ENCODE measurements around the gene LDLRAD4. TPM values are rescaled to one million over a fixed set of nuclear protein-coding genes. Genes with fewer than 3 reads are reported as not detected.

LDLRAD4 gene
- total RNA-seq, 1 experiment from 2014 or later = 204 TPM

GRCh38 chr18:13502585-13502984 is 284.0 kb downstream of the LDLRAD4 start:
- Histone ChIP-seq H3K9me2 (replicated peaks; ENCODE audit: insufficient read depth, low read length) (no peaks in the 10 kb centered on the region), H3K4me3 (ENCODE audit: low read length) (no peak overlapping the region), H3K27ac (ENCODE audit: low read length) (no peak overlapping the region), H3K36me3 (ENCODE audit: insufficient read depth, low read length) (no peaks in the 10 kb centered on the region), H3K9ac (ENCODE audit: low read length) (no peak overlapping the region), H3K27me3 (ENCODE audit: low read length) (no peaks in the 10 kb centered on the region), H2AFZ (ENCODE audit: low read length) (no peak overlapping the region), H3K4me1 (ENCODE audit: low read length) (peaks cover 11% of the 10 kb centered on the region), H3K9me3 (ENCODE audit: low read length) (peaks cover 4% of the 10 kb centered on the region; the same call in 1 of the 2 replicates), H3K4me2 (ENCODE audit: low read depth, low read length, poor library complexity, severe bottlenecking) (no peak overlapping the region), H3K79me2 (ENCODE audit: low read length) (no peaks in the 10 kb centered on the region), H4K20me1 (ENCODE audit: insufficient read depth, low read depth, low read length) (no peaks in the 10 kb centered on the region)
- DNase-seq = no peak

GRCh38 chr18:13503836-13504235 is 285.3 kb downstream of the LDLRAD4 start:
- peaks cover 4% of the 10 kb centered on the region; the same call in 1 of the 2 replicates for H3K9me3 ChIP-seq (ENCODE audit: low read length)
- H3K27ac ChIP-seq (ENCODE audit: low read length) = no peak overlapping the region
- DNase-seq = no peak
- no peaks in the 10 kb centered on the region for H3K36me3 ChIP-seq (ENCODE audit: insufficient read depth, low read length)
- no peaks in the 10 kb centered on the region for H4K20me1 ChIP-seq (ENCODE audit: insufficient read depth, low read depth, low read length)
- no peaks in the 10 kb centered on the region for H3K27me3 ChIP-seq (ENCODE audit: low read length)
- H3K9ac ChIP-seq (ENCODE audit: low read length) = no peak overlapping the region
- peaks cover 11% of the 10 kb centered on the region for H3K4me1 ChIP-seq (ENCODE audit: low read length)
- H3K4me3 ChIP-seq (ENCODE audit: low read length) = no peak overlapping the region
- H3K4me2 ChIP-seq (ENCODE audit: low read depth, low read length, poor library complexity, severe bottlenecking) = no peak overlapping the region
- H3K79me2 ChIP-seq (ENCODE audit: low read length) = no peaks in the 10 kb centered on the region
- no peaks in the 10 kb centered on the region for H3K9me2 ChIP-seq (replicated peaks; ENCODE audit: insufficient read depth, low read length)
- no peak overlapping the region for H2AFZ ChIP-seq (ENCODE audit: low read length)

GRCh38 chr18:13505780-13506345 is 287.3 kb downstream of the LDLRAD4 start:
- Histone ChIP-seq H3K4me3 (ENCODE audit: low read length) (no peak overlapping the region), H3K4me2 (ENCODE audit: low read depth, low read length, poor library complexity, severe bottlenecking) (no peak overlapping the region), H2AFZ (ENCODE audit: low read length) (no peak overlapping the region), H3K9ac (ENCODE audit: low read length) (no peak overlapping the region), H4K20me1 (ENCODE audit: insufficient read depth, low read depth, low read length) (no peaks in the 10 kb centered on the region), H3K4me1 (ENCODE audit: low read length) (peaks cover 11% of the 10 kb centered on the region), H3K27me3 (ENCODE audit: low read length) (no peaks in the 10 kb centered on the region), H3K79me2 (ENCODE audit: low read length) (no peaks in the 10 kb centered on the region), H3K36me3 (ENCODE audit: insufficient read depth, low read length) (no peaks in the 10 kb centered on the region), H3K27ac (ENCODE audit: low read length) (no peak overlapping the region), H3K9me3 (ENCODE audit: low read length) (no peaks in the 10 kb centered on the region), H3K9me2 (replicated peaks; ENCODE audit: insufficient read depth, low read length) (no peaks in the 10 kb centered on the region)
- DNase-seq = no peak

- Histone ChIP-seq H3K4me3 (ENCODE audit: low read length) (no peak overlapping the region), H3K9ac (ENCODE audit: low read length) (no peak overlapping the region), H3K9me2 (replicated peaks; ENCODE audit: insufficient read depth, low read length) (no peaks in the 10 kb centered on the region), H3K4me2 (ENCODE audit: low read depth, low read length, poor library complexity, severe bottlenecking) (no peak overlapping the region), H2AFZ (ENCODE audit: low read length) (no peak overlapping the region), H3K9me3 (ENCODE audit: low read length) (no peaks in the 10 kb centered on the region), H3K79me2 (ENCODE audit: low read length) (no peaks in the 10 kb centered on the region), H3K4me1 (ENCODE audit: low read length) (no peaks in the 10 kb centered on the region), H3K36me3 (ENCODE audit: insufficient read depth, low read length) (no peaks in the 10 kb centered on the region), H3K27me3 (ENCODE audit: low read length) (no peaks in the 10 kb centered on the region), H3K27ac (ENCODE audit: low read length) (no peak overlapping the region), H4K20me1 (ENCODE audit: insufficient read depth, low read depth, low read length) (no peaks in the 10 kb centered on the region)
- no peak for DNase-seq
Measured at GRCh38 chr18:13510594-13510993, 292.0 kb downstream of the LDLRAD4 start.

GRCh38 chr18:13511961-13512577 is 293.5 kb downstream of the LDLRAD4 start:
- Histone ChIP-seq H3K4me1 (ENCODE audit: low read length) (no peaks in the 10 kb centered on the region), H2AFZ (ENCODE audit: low read length) (no peak overlapping the region), H3K27ac (ENCODE audit: low read length) (no peak overlapping the region), H3K9ac (ENCODE audit: low read length) (no peak overlapping the region), H3K36me3 (ENCODE audit: insufficient read depth, low read length) (no peaks in the 10 kb centered on the region), H3K27me3 (ENCODE audit: low read length) (no peaks in the 10 kb centered on the region), H3K4me3 (ENCODE audit: low read length) (no peak overlapping the region), H3K9me3 (ENCODE audit: low read length) (no peaks in the 10 kb centered on the region), H3K4me2 (ENCODE audit: low read depth, low read length, poor library complexity, severe bottlenecking) (no peak overlapping the region), H3K9me2 (replicated peaks; ENCODE audit: insufficient read depth, low read length) (no peaks in the 10 kb centered on the region), H3K79me2 (ENCODE audit: low read length) (no peaks in the 10 kb centered on the region), H4K20me1 (ENCODE audit: insufficient read depth, low read depth, low read length) (no peaks in the 10 kb centered on the region)
- DNase-seq = no peak

- no peak for DNase-seq
- no peak overlapping the region for H3K4me2 ChIP-seq (ENCODE audit: low read depth, low read length, poor library complexity, severe bottlenecking)
Measured at GRCh38 chr18:13513021-13513420, 294.5 kb downstream of the LDLRAD4 start.

GRCh38 chr18:13513481-13513880 is 294.9 kb downstream of the LDLRAD4 start:
- Histone ChIP-seq H4K20me1 (ENCODE audit: insufficient read depth, low read depth, low read length) (no peaks in the 10 kb centered on the region), H3K27ac (ENCODE audit: low read length) (no peak overlapping the region), H3K79me2 (ENCODE audit: low read length) (no peaks in the 10 kb centered on the region), H3K27me3 (ENCODE audit: low read length) (no peaks in the 10 kb centered on the region), H3K9me3 (ENCODE audit: low read length) (no peaks in the 10 kb centered on the region), H3K4me2 (ENCODE audit: low read depth, low read length, poor library complexity, severe bottlenecking) (no peak overlapping the region), H3K9ac (ENCODE audit: low read length) (no peak overlapping the region), H3K4me3 (ENCODE audit: low read length) (no peak overlapping the region), H2AFZ (ENCODE audit: low read length) (no peak overlapping the region), H3K36me3 (ENCODE audit: insufficient read depth, low read length) (no peaks in the 10 kb centered on the region), H3K4me1 (ENCODE audit: low read length) (no peaks in the 10 kb centered on the region), H3K9me2 (replicated peaks; ENCODE audit: insufficient read depth, low read length) (no peaks in the 10 kb centered on the region)
- DNase-seq = no peak

More at GRCh38 chr18:13513021-13513420, 294.5 kb downstream of the LDLRAD4 start:
- Histone ChIP-seq H3K27me3 (ENCODE audit: low read length) (no peaks in the 10 kb centered on the region), H3K9me3 (ENCODE audit: low read length) (no peaks in the 10 kb centered on the region), H3K9ac (ENCODE audit: low read length) (no peak overlapping the region), H3K36me3 (ENCODE audit: insufficient read depth, low read length) (no peaks in the 10 kb centered on the region), H2AFZ (ENCODE audit: low read length) (no peak overlapping the region), H3K79me2 (ENCODE audit: low read length) (no peaks in the 10 kb centered on the region), H3K9me2 (replicated peaks; ENCODE audit: insufficient read depth, low read length) (no peaks in the 10 kb centered on the region), H3K4me3 (ENCODE audit: low read length) (no peak overlapping the region), H4K20me1 (ENCODE audit: insufficient read depth, low read depth, low read length) (no peaks in the 10 kb centered on the region), H3K4me1 (ENCODE audit: low read length) (no peaks in the 10 kb centered on the region), H3K27ac (ENCODE audit: low read length) (no peak overlapping the region)

GRCh38 chr18:13514558-13514957 is 296.0 kb downstream of the LDLRAD4 start:
- Histone ChIP-seq H3K9me2 (replicated peaks; ENCODE audit: insufficient read depth, low read length) (no peaks in the 10 kb centered on the region), H3K79me2 (ENCODE audit: low read length) (no peaks in the 10 kb centered on the region), H2AFZ (ENCODE audit: low read length) (no peak overlapping the region), H4K20me1 (ENCODE audit: insufficient read depth, low read depth, low read length) (no peaks in the 10 kb centered on the region), H3K4me3 (ENCODE audit: low read length) (no peak overlapping the region), H3K4me1 (ENCODE audit: low read length) (no peaks in the 10 kb centered on the region), H3K27ac (ENCODE audit: low read length) (no peak overlapping the region), H3K9ac (ENCODE audit: low read length) (no peak overlapping the region), H3K4me2 (ENCODE audit: low read depth, low read length, poor library complexity, severe bottlenecking) (no peak overlapping the region), H3K36me3 (ENCODE audit: insufficient read depth, low read length) (no peaks in the 10 kb centered on the region), H3K27me3 (ENCODE audit: low read length) (no peaks in the 10 kb centered on the region), H3K9me3 (ENCODE audit: low read length) (no peaks in the 10 kb centered on the region)
- DNase-seq = no peak

Measured in Karpas-422 (cell line).